Fibroblast of lung (primary cell): ENCODE results near the gene CD8B2.
"Not testable (repeated sequence)": the region's sequence is repeated elsewhere in the genome, so short reads cannot be mapped to it uniquely, and the experiment has no call there.

ENCODE experiments used
- CTCF ChIP-seq, 2 donors: IDR thresholded peaks in 1 of 2; conservative IDR thresholded peaks in 1 of 2; 1 replicate in 1 of 2; 2 replicates in 1 of 2; pipeline ENCODE4 v1.5.1; 2011 to 2012; ENCODE audit warnings: low read length in 2 of 2, control low read depth in 1 of 2, inconsistent platforms in 1 of 2, low read depth in 1 of 2, mild to moderate bottlenecking in 1 of 2
- EZH2 ChIP-seq: IDR thresholded peaks from 2 replicates; pipeline ENCODE4 v1.5.1; 2012; ENCODE audit warnings: low read length, control low read depth, mild to moderate bottlenecking; ENCODE audit errors: missing control alignments

- not testable (repeated sequence) for TF ChIP-seq EZH2; CTCF (conservative IDR thresholded peaks at IDR 0.05 in 1 of 2, IDR thresholded peaks at IDR 0.05 in 1 of 2; ENCODE audit: low read depth in 1 of 2, low read length in 2 of 2)
Observed at GRCh38 chr2:106492913-106493312, 5.7 kb downstream of the CD8B2 start.
